Heart left ventricle (tissue), 16 donors: ENCODE data around the gene ACP7. TPM values are rescaled to one million over a fixed set of nuclear protein-coding genes. Genes with fewer than 3 reads are reported as not detected.

Source experiments
- ATAC-seq, 4 donors: fragments of 200-7000 bp; cut with Tn5 transposase; one replicate each; pipeline ENCODE4 v1.9.1; 2020 to 2022; ENCODE audit warnings: moderate library complexity in 4 of 4, mild to moderate bottlenecking in 3 of 4, moderate number of reproducible peaks in 1 of 4
- DNase-seq, 5 donors: peaks; one replicate each; pipeline ENCODE4 v3.0.0-alpha.2; 2020
- H3K27ac ChIP-seq, 12 donors: fragments of 200-600 bp; sonication (generic) in 4 of 12; one replicate each; pipeline versions ENCODE4 v1.5.0 to v1.8.0; 2016 to 2022; ENCODE audit warnings: mild to moderate bottlenecking in 2 of 12
- H3K27me3 ChIP-seq, 9 donors: fragments of 200-600 bp; sonication (generic) in 2 of 9; one replicate each; pipeline versions ENCODE4 v1.5.1 to v1.8.0; 2016 to 2022; ENCODE audit warnings: mild to moderate bottlenecking in 3 of 9
- H3K36me3 ChIP-seq, 9 donors: fragments of 200-600 bp; sonication (generic) in 2 of 9; one replicate each; pipeline versions ENCODE4 v1.5.0 to v1.8.0; 2018 to 2022; ENCODE audit warnings: mild to moderate bottlenecking in 2 of 9
- H3K4me1 ChIP-seq, 12 donors: fragments of 200-600 bp; sonication (generic) in 4 of 12; one replicate each; pipeline versions ENCODE4 v1.5.0 to v1.8.0; 2016 to 2022; ENCODE audit warnings: mild to moderate bottlenecking in 3 of 12
- H3K4me3 ChIP-seq, 12 donors: fragments of 200-600 bp; sonication (generic) in 4 of 12; one replicate each; pipeline versions ENCODE4 v1.5.0 to v1.8.0; 2017 to 2022; ENCODE audit warnings: mild to moderate bottlenecking in 9 of 12, moderate library complexity in 4 of 12
- H3K9me3 ChIP-seq, 12 donors: fragments of 200-600 bp; sonication (generic) in 4 of 12; one replicate each; pipeline versions ENCODE4 v1.5.0 to v1.8.0; 2016 to 2022; ENCODE audit warnings: mild to moderate bottlenecking in 1 of 12
- POLR2A ChIP-seq, 2 donors: fragments of 450-650 bp; IDR thresholded peaks; one replicate each; pipeline ENCODE4 v1.6.1; 2017; ENCODE audit warnings: antibody characterized with exemption in 2 of 2, mild to moderate bottlenecking in 2 of 2, moderate library complexity in 2 of 2
- WGBS, 4 donors: extraction: QIAGEN DNeasy Blood & Tissue Kit in 2 of 4; methylation state at CpG; one replicate each; pipeline versions ENCODE4 v1.1.5 to v1.1.7; 2013 to 2018; 5-methylcytosine and 5-hydroxymethylcytosine counted together
- intact Hi-C, 10 donors: fragments of 100-400 bp; cut with DNase I; formaldehyde crosslinking; loops; one replicate each; pipeline versions ENCODE4 v1.11.1 to v1.14.2; 2022
- polyA plus RNA-seq, 2 donors: library from polyadenylated mRNA; stranded (reverse); fragments of 200-250 nt; gene quantifications; one replicate each; pipeline ENCODE4 v1.2.3, GENCODE V29; 2013
- total RNA-seq, 9 donors: library from RNA; depleted of rRNA in 2 of 9; stranded (reverse); fragments of >200 nt in 2 of 9; fragmentation: NEBNext Ultra II Directional in 3 of 9; extraction: Animal tissue kit (Norgen Biotek cat#: 25700) in 3 of 9; gene quantifications; one replicate each; pipeline versions ENCODE4 v1.1.0 to v1.2.4, GENCODE V29; 2016 to 2023
- TF ChIP-seq, protein P1 (sequence below), 12 donors: fragments of 200-600 bp; sonication (generic) in 4 of 12; IDR thresholded peaks; one replicate each; pipeline versions ENCODE4 v1.5.0 to v1.8.0; 2018 to 2022; ENCODE audit warnings: antibody characterized with exemption in 12 of 12, mild to moderate bottlenecking in 5 of 12
- donor health status: ischemic (EF 13 %, LVEDD 7.1; RV severe dilation, severe dysfunction).
- donor health status: healthy with polysubstance abuse.
- donor health status: DM: no; HTN: yes; CAD: no.
- donor health status: DM: no; HTN: no; CAD: no.
- donor health status: ischemic (EF 25% LVEDD 6.9; RV normal size, moderate dysfunction).
- donor health status: ischemic (EF 25% LVEDD 5.7; RV mildly dilated, moderate dysfunction).
- donor health status: healthy.
- donor health status: DM: yes; HTN: yes; CAD: no.
- donor health status: ischemic (EF 35%, LVEDD 5.7; RV mildly dilated, moderate dysfunction).
- donor health status: nonischemic (EF 11% LVEDD 7.7; RV severe dilation, severe dysfunction).
- donor health status: DM: yes; HTN: yes; CAD: no.
- donor health status: PGD.
- donor health status: ischemic (EF 29% LVEDD 5.4; RV normal size, mild dysfunction).
- donor health status: nonischemic (EF 23%, LVEDD 6.1; RV moderate dilation, normal function).

ACP7 gene
- total and polyA plus RNA-seq, 11 donors = not detected

- Histone ChIP-seq H3K9me3 (no peaks in the 10 kb centered on the region), H3K27me3 (no peaks in the 10 kb centered on the region), H3K4me3 (no peak overlapping the region), H3K4me1 (peaks cover 0 to 29% (median 15%) of the 10 kb centered on the region in 12 donors), H3K36me3 (no peaks in the 10 kb centered on the region), H3K27ac (peak overlapping the region in 6 of 12 donors; percentile 49 to 84 (median 62))
- TF ChIP-seq, protein P1, sequence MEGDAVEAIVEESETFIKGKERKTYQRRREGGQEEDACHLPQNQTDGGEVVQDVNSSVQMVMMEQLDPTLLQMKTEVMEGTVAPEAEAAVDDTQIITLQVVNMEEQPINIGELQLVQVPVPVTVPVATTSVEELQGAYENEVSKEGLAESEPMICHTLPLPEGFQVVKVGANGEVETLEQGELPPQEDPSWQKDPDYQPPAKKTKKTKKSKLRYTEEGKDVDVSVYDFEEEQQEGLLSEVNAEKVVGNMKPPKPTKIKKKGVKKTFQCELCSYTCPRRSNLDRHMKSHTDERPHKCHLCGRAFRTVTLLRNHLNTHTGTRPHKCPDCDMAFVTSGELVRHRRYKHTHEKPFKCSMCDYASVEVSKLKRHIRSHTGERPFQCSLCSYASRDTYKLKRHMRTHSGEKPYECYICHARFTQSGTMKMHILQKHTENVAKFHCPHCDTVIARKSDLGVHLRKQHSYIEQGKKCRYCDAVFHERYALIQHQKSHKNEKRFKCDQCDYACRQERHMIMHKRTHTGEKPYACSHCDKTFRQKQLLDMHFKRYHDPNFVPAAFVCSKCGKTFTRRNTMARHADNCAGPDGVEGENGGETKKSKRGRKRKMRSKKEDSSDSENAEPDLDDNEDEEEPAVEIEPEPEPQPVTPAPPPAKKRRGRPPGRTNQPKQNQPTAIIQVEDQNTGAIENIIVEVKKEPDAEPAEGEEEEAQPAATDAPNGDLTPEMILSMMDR (IDR thresholded peaks at IDR 0.05) = no peak
- no peak for TF ChIP-seq POLR2A (IDR thresholded peaks at IDR 0.05)
- WGBS, 4 donors = 97 to 100% (median 99%) methylated on average over 1 of the region's 1 CpG
- intact Hi-C loops = no loop called here
- DNase-seq = no peak
- peak in 2 of 4 donors; percentile 44 to 51 for ATAC-seq
These were observed 61.9 kb downstream of the ACP7 start for GRCh38 chr19:39146091-39146490.

DNA sequence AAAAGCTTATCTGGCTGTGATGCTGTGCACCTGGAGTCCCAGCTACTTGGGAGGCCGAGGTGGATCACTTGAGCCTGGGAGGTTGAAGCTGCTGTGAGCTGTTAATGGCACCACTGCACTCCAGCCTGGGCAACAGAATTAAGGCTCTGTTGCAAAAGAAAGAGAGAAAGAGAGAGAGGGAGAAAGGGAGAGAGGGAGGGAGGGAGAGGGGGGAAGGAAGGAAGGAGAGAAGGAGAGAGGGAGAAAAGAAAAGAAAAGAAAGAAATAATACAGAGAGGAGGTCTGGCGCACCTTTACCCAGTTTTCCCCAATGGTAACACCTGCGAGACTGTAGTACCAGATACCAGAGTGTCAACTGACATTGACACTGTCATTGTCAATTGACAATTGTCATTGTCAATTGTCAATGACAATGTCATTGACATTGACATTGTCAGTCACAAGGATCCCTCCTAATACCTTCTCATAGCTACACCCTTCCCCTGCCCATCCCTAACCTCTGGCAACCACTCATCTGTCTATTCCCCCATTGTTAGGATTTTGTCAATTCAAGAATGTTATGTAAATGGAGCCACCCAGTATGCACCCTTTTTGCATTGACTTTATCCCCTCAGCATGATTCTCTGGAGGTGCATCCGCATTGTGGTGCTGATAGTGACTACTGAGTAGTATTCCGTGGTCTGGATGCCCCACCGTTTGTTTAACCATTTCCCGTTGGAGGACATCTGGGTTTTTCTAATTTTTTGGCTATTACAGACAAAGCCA lies 62.7 kb downstream of the ACP7 start:
- no peak for ATAC-seq
- H3K9me3 ChIP-seq = no peaks in the 10 kb centered on the region
- H3K36me3 ChIP-seq = no peaks in the 10 kb centered on the region
- H3K27ac ChIP-seq = peak overlapping the region in 1 of 12 donors; percentile 84
- no peak for DNase-seq
- intact Hi-C loops = no loop called here
- no peaks in the 10 kb centered on the region for H3K27me3 ChIP-seq
- TF ChIP-seq POLR2A (IDR thresholded peaks at IDR 0.05) = no peak
- TF ChIP-seq, protein P1 (IDR thresholded peaks at IDR 0.05) = no peak
- peaks cover 0 to 29% (median 15%) of the 10 kb centered on the region in 12 donors for H3K4me1 ChIP-seq
- WGBS, 4 donors = 84 to 89% (median 85%) methylated on average over 7 of the region's 7 CpGs
- H3K4me3 ChIP-seq = no peak overlapping the region

DNA sequence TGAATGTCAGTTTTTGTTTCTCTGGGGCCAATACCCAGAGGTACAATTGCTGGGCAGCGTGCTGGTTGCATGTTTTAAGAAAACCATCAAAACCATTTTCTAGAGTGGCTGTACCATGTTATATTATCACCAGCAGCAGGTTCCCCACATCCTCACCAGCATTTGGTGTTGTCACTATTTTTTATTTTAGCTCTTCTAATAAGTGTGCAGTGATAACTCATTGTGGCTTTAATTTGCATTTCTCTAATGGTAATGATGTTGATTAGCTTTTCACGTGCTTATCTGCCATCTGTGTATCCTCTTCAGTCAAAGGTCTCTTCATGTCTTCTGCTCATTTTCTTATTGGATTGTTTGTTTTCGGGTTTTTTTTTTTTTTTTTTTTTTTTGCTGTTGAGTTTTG lies 63.3 kb downstream of the ACP7 start:
- DNase-seq (no peak), ATAC-seq (no peak)
- Histone ChIP-seq H3K27ac (no peak overlapping the region), H3K4me1 (peaks cover 0 to 29% (median 15%) of the 10 kb centered on the region in 12 donors), H3K9me3 (no peaks in the 10 kb centered on the region), H3K36me3 (no peaks in the 10 kb centered on the region), H3K27me3 (no peaks in the 10 kb centered on the region), H3K4me3 (no peak overlapping the region)
- 92 to 97% (median 94%) methylated on average over 3 of the region's 3 CpGs for WGBS, 4 donors
- TF ChIP-seq, protein P1 (IDR thresholded peaks at IDR 0.05) = no peak
- TF ChIP-seq POLR2A (IDR thresholded peaks at IDR 0.05) = no peak
- intact Hi-C loops = no loop called here

DNA sequence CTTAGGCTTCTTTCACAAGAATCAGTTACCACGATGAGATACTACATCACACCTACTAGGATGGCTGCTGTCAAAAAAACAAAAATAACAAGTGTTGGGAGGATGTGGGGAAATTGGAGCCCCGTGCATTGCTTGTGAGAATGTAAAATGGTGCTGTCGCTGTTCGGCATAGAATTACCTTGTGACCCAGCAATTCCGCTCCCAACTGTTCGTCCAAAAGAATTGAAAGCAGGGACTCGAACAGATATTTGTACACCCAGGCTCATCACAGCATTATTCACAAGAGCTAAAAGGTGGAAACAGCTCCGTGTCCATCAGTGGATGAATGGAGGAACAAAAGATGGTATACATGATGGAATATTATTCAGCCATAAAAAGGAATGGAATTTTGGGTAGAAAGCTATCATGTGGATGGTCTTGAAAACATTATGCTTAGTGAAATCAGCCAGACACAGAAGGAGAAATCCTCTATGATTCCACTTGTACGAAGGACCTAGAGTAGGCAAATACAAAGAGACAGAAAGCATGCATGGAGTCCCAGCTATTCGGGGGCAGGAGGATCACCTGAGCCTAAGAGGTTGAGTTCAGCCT lies 64.9 kb downstream of the ACP7 start:
- Histone ChIP-seq H3K4me1 (peaks cover 0 to 25% (median 15%) of the 10 kb centered on the region in 12 donors), H3K27ac (no peak overlapping the region), H3K36me3 (no peaks in the 10 kb centered on the region), H3K27me3 (no peaks in the 10 kb centered on the region), H3K9me3 (no peaks in the 10 kb centered on the region), H3K4me3 (no peak overlapping the region)
- no peak for DNase-seq
- intact Hi-C loops = no loop called here
- no peak for ATAC-seq
- no peak for TF ChIP-seq POLR2A (IDR thresholded peaks at IDR 0.05)
- TF ChIP-seq, protein P1 (IDR thresholded peaks at IDR 0.05) = no peak
- WGBS, 4 donors = 97 to 99% (median 97%) methylated on average over 10 of the region's 10 CpGs
